HepG2 (cell line): ENCODE measurements around the gene ERVH48-1. TPM values are rescaled to one million over a fixed set of nuclear protein-coding genes. Genes with fewer than 3 reads are reported as not detected.

Experiments
- ARNT ChIP-seq: fragments of 450-650 bp; IDR thresholded peaks from 2 replicates; pipeline ENCODE4 v1.6.1; 2017
- ATRX ChIP-seq: sonication (generic); formaldehyde crosslinking; IDR thresholded peaks from 2 replicates; pipeline ENCODE4 v1.4.0; 2020; ENCODE audit warnings: missing genetic modification reagents, borderline replicate concordance
- CREM ChIP-seq, 2 experiments: sonication (generic) in 1 of 2; formaldehyde crosslinking in 1 of 2; IDR thresholded peaks; 2 replicates each; pipeline versions ENCODE4 v1.4.0 to v1.6.1; 2016 to 2020; ENCODE audit warnings: antibody characterized with exemption in 1 of 2, mild to moderate bottlenecking in 1 of 2, missing genetic modification reagents in 1 of 2
- HES4 ChIP-seq: sonication (generic); formaldehyde crosslinking; IDR thresholded peaks from 2 replicates; pipeline ENCODE4 v1.9.0; 2021; ENCODE audit warnings: mild to moderate bottlenecking, missing genetic modification reagents, borderline replicate concordance
- HNRNPL ChIP-seq: fragments of 200-400 bp; formaldehyde crosslinking; IDR thresholded peaks from 2 replicates; pipeline ENCODE4 v1.6.1; 2017; ENCODE audit warnings: mild to moderate bottlenecking, low read depth, low read length
- JUNB ChIP-seq: sonication (generic); formaldehyde crosslinking; IDR thresholded peaks from 2 replicates; pipeline ENCODE4 v1.8.0; 2022; ENCODE audit warnings: missing genetic modification reagents, mild to moderate bottlenecking, borderline replicate concordance
- KLF11 ChIP-seq: IDR thresholded peaks from 2 replicates; pipeline ENCODE4 v1.6.1; 2016; ENCODE audit warnings: missing compliant biosample characterization
- MXD3 ChIP-seq: IDR thresholded peaks from 2 replicates; pipeline ENCODE4 v1.6.1; 2016; ENCODE audit warnings: mild to moderate bottlenecking, missing biosample characterization, missing genetic modification reagents
- NCOA5 ChIP-seq: sonication (generic); formaldehyde crosslinking; IDR thresholded peaks from 2 replicates; pipeline ENCODE4 v1.4.0; 2020; ENCODE audit warnings: missing genetic modification reagents
- PCBP2 ChIP-seq: fragments of 200-400 bp; formaldehyde crosslinking; optimal IDR thresholded peaks from 2 replicates; pipeline ENCODE3; 2018; ENCODE audit warnings: low read length, low read depth; ENCODE audit not compliant: poor library complexity, severe bottlenecking
- PITX1 ChIP-seq: sonication (generic); formaldehyde crosslinking; IDR thresholded peaks from 2 replicates; pipeline ENCODE4 v1.5.1; 2020; ENCODE audit warnings: mild to moderate bottlenecking, missing genetic modification reagents
- RBM22 ChIP-seq: fragments of 200-400 bp; formaldehyde crosslinking; optimal IDR thresholded peaks from 2 replicates; pipeline ENCODE3; 2017; ENCODE audit warnings: mild to moderate bottlenecking, low read length, moderate library complexity
- U2AF2 ChIP-seq: fragments of 200-400 bp; formaldehyde crosslinking; IDR thresholded peaks from 2 replicates; pipeline ENCODE4 v1.6.1; 2017; ENCODE audit warnings: low read depth, mild to moderate bottlenecking, low read length
- UBTF ChIP-seq: sonication (generic); formaldehyde crosslinking; IDR thresholded peaks from 2 replicates; pipeline ENCODE4 v1.4.0; 2020; ENCODE audit warnings: mild to moderate bottlenecking, missing genetic modification reagents
- ZBED4 ChIP-seq: sonication (generic); formaldehyde crosslinking; IDR thresholded peaks from 2 replicates; pipeline ENCODE4 v1.4.0; 2020; ENCODE audit warnings: missing genetic modification reagents, borderline replicate concordance
- ZFAT ChIP-seq: sonication (generic); formaldehyde crosslinking; conservative IDR thresholded peaks from 2 replicates; pipeline ENCODE4 v1.8.1; 2023; ENCODE audit warnings: missing genetic modification reagents, inconsistent platforms
- ZFX ChIP-seq: sonication (generic); formaldehyde crosslinking; IDR thresholded peaks from 2 replicates; pipeline ENCODE4 v1.4.0; 2020; ENCODE audit warnings: mild to moderate bottlenecking, low read depth, missing genetic modification reagents, moderate library complexity
- ZMYM2 ChIP-seq: sonication (generic); formaldehyde crosslinking; IDR thresholded peaks from 2 replicates; pipeline ENCODE4 v1.8.0; 2022; ENCODE audit warnings: mild to moderate bottlenecking, missing genetic modification reagents
- ZNF143 ChIP-seq: sonication (generic); formaldehyde crosslinking; IDR thresholded peaks from 2 replicates; pipeline ENCODE4 v1.4.0; 2020; ENCODE audit warnings: missing genetic modification reagents
- ZNF232 ChIP-seq: sonication (generic); formaldehyde crosslinking; IDR thresholded peaks from 2 replicates; pipeline ENCODE4 v1.4.0; 2020; ENCODE audit warnings: missing genetic modification reagents, borderline replicate concordance
- ZNF770 ChIP-seq: sonication (generic); formaldehyde crosslinking; IDR thresholded peaks from 2 replicates; pipeline ENCODE4 v1.5.0; 2020; ENCODE audit warnings: mild to moderate bottlenecking, missing genetic modification reagents
- polyA plus RNA-seq, 8 experiments: library from polyadenylated mRNA; depleted of rRNA in 3 of 8; stranded (reverse) in 7 of 8; unstranded in 1 of 8; fragments of >200 nt; fragmentation: Illumina TruSeq in 4 of 8; extraction: Trizol in 4 of 8; gene quantifications; 2 replicates each; pipeline versions ENCODE4 v1.2.1 to v1.2.3, GENCODE V29; 2011 to 2016; ENCODE audit warnings: low read depth in 4 of 8, missing spikeins in 1 of 8, mixed read lengths in 1 of 8; ENCODE audit not compliant: insufficient read depth in 1 of 8
- total RNA-seq, 5 experiments: library from RNA; depleted of rRNA; stranded (reverse); fragments of >200 nt; fragmentation: Illumina TruSeq; extraction: Trizol; gene quantifications; 2 replicates each; pipeline ENCODE4 v1.2.3, GENCODE V29; 2016; ENCODE audit warnings: low read depth in 1 of 5

ERVH48-1 gene
- total and polyA plus RNA-seq, 2 of the 13 experiments (the other 11 are each of a cell fraction or from before 2014, with no cell fraction given), result 1.8 TPM; not detected in 1

GRCh38 chr21:42892931-42893755 is 32.3 kb downstream of the ERVH48-1 start, which contains the start of gene NDUFV3 (continued):
- TF ChIP-seq MXD3 (CRISPR knock-in tag) (no peak), PCBP2 (no peak), RBM22 (no peak), ATRX (CRISPR knock-in tag) (no peak), CREM (IDR thresholded peaks at IDR 0.05) (peak; percentile 62; the same call in 1 of the 2 replicates), CREM (CRISPR knock-in tag; IDR thresholded peaks at IDR 0.05) (no peak), KLF11 (CRISPR knock-in tag) (no peak), ZFX (CRISPR knock-in tag) (peak; percentile 99), NCOA5 (CRISPR knock-in tag) (no peak), PITX1 (no peak), JUNB (CRISPR knock-in tag) (no peak), HES4 (CRISPR knock-in tag) (peak; percentile 91; the same call in 1 of the 2 replicates), HNRNPL (peak; percentile 98), ZNF770 (CRISPR knock-in tag) (peak; percentile 64), UBTF (CRISPR knock-in tag) (peak; percentile 97), ZBED4 (no peak), ZNF143 (peak; percentile 27; the same call in 1 of the 2 replicates), ZFAT (CRISPR knock-in tag) (no peak; the same call in none of the 2 replicates), ZNF232 (CRISPR knock-in tag) (peak; percentile 62; the same call in 1 of the 2 replicates), U2AF2 (no peak), ZMYM2 (CRISPR knock-in tag) (no peak), ARNT (no peak)
